Neural cell (in vitro differentiated cells): Measurements from ENCODE around the gene MYLK3. TPM values are rescaled to one million over a fixed set of nuclear protein-coding genes. Genes with fewer than 3 reads are reported as not detected.

Experiments
- H2AFZ ChIP-seq: fragments of 200-600, 300-800 bp; sonication (generic), shearing (Covaris generic); 2 replicates; pipeline ENCODE4 v1.6.0; 2014; ENCODE audit warnings: low read depth, mild to moderate bottlenecking, antibody characterized with exemption, low read length, moderate library complexity
- H3F3A ChIP-seq: fragments of 200-600 bp; shearing (Covaris generic); 2 replicates; pipeline ENCODE4 v1.6.1; 2016; ENCODE audit warnings: mild to moderate bottlenecking, moderate library complexity, mixed read lengths, antibody characterized with exemption, low read length; ENCODE audit not compliant: insufficient read depth, poor library complexity, severe bottlenecking
- H3K27ac ChIP-seq: fragments of 200-600, 300-800 bp; sonication (generic), shearing (Covaris generic); 2 replicates; pipeline ENCODE4 v1.5.1; 2014; ENCODE audit warnings: mild to moderate bottlenecking, low read length, moderate library complexity
- H3K27me3 ChIP-seq: fragments of 300-800, 200-600 bp; sonication (generic), shearing (Covaris generic); 2 replicates; pipeline ENCODE4 v1.6.0; 2014; ENCODE audit warnings: mild to moderate bottlenecking, low read depth, low read length, moderate library complexity; ENCODE audit not compliant: insufficient read depth
- H3K36me3 ChIP-seq: fragments of 300-800, 200-600 bp; sonication (generic), shearing (Covaris generic); 2 replicates; pipeline ENCODE4 v1.5.1; 2014; ENCODE audit warnings: mild to moderate bottlenecking, antibody characterized with exemption, low read length, moderate library complexity; ENCODE audit not compliant: insufficient read depth
- H3K4me2 ChIP-seq: fragments of 300-800, 200-600 bp; sonication (generic), shearing (Covaris generic); 2 replicates; pipeline ENCODE4 v1.6.0; 2014; ENCODE audit warnings: mild to moderate bottlenecking, low read length
- H3K4me3 ChIP-seq: fragments of 300-800, 200-600 bp; sonication (generic), shearing (Covaris generic); 2 replicates; pipeline ENCODE4 v1.5.1; 2014; ENCODE audit warnings: mild to moderate bottlenecking, low read length, moderate library complexity
- H3K79me2 ChIP-seq: fragments of 200-600 bp; shearing (Covaris generic); replicated peaks from 2 replicates; pipeline ENCODE4 v1.6.0; 2014; ENCODE audit warnings: mild to moderate bottlenecking, low read length, moderate library complexity; ENCODE audit not compliant: insufficient read depth
- H3K9ac ChIP-seq: fragments of 300-800, 200-600 bp; sonication (generic), shearing (Covaris generic); 2 replicates; pipeline ENCODE4 v1.6.1; 2016; ENCODE audit warnings: mild to moderate bottlenecking, low read length, mixed read lengths
- H3K9me2 ChIP-seq: fragments of 200-600 bp; shearing (Covaris generic); 2 replicates; pipeline ENCODE4 v1.6.1; 2016; ENCODE audit warnings: mild to moderate bottlenecking, low read length, mixed read lengths; ENCODE audit not compliant: insufficient read depth
- H3K9me3 ChIP-seq: fragments of 200-600, 300-800 bp; sonication (generic), shearing (Covaris generic); 2 replicates; pipeline ENCODE4 v1.6.1; 2016; ENCODE audit warnings: mild to moderate bottlenecking, mixed run types, low read length, moderate library complexity, mixed read lengths
- H4K20me1 ChIP-seq: fragments of 200-600 bp; shearing (Covaris generic); 2 replicates; pipeline ENCODE4 v1.6.1; 2016; ENCODE audit warnings: mild to moderate bottlenecking, mixed run types; ENCODE audit not compliant: insufficient read depth
- CTCF ChIP-seq: fragments of 450-650 bp; IDR thresholded peaks from 2 replicates; pipeline ENCODE4 v1.5.1; 2014; ENCODE audit warnings: antibody characterized with exemption, mild to moderate bottlenecking, moderate library complexity; ENCODE audit not compliant: poor library complexity, severe bottlenecking
- EP300 ChIP-seq: fragments of 450-650 bp; conservative IDR thresholded peaks from 2 replicates; pipeline ENCODE4 v1.6.1; 2014; ENCODE audit warnings: antibody characterized with exemption, mild to moderate bottlenecking, moderate library complexity; ENCODE audit not compliant: poor library complexity, severe bottlenecking
- EZH2 ChIP-seq: fragments of 200-600, 300-800 bp; shearing (Covaris generic), sonication (generic); IDR thresholded peaks from 2 replicates; pipeline ENCODE4 v1.6.1; 2014; ENCODE audit warnings: antibody characterized with exemption, low read length, borderline replicate concordance, mild to moderate bottlenecking; ENCODE audit not compliant: insufficient read depth, poor library complexity, severe bottlenecking
- MXI1 ChIP-seq: fragments of 450-650 bp; conservative IDR thresholded peaks from 2 replicates; pipeline ENCODE4 v1.6.1; 2014; ENCODE audit warnings: antibody characterized with exemption, mild to moderate bottlenecking; ENCODE audit not compliant: poor library complexity, severe bottlenecking
- POLR2AphosphoS5 ChIP-seq: IDR thresholded peaks from 2 replicates; pipeline ENCODE4 v1.6.1; 2012
- RAD21 ChIP-seq: fragments of 450-650 bp; conservative IDR thresholded peaks from 2 replicates; pipeline ENCODE4 v1.6.1; 2014; ENCODE audit warnings: antibody characterized with exemption, mild to moderate bottlenecking, moderate library complexity
- SMC3 ChIP-seq: fragments of 450-650 bp; conservative IDR thresholded peaks from 2 replicates; pipeline ENCODE4 v1.6.1; 2014; ENCODE audit warnings: antibody characterized with exemption, mild to moderate bottlenecking, moderate library complexity; ENCODE audit not compliant: poor library complexity
- TAF1 ChIP-seq: IDR thresholded peaks from 2 replicates; pipeline ENCODE4 v1.6.1; 2012; ENCODE audit warnings: low read depth
- polyA plus RNA-seq: library from polyadenylated mRNA; depleted of rRNA; stranded (reverse); fragments of >200 nt; gene quantifications from 2 replicates; pipeline ENCODE4 v1.2.3, GENCODE V29; 2014
- TF ChIP-seq, protein P1 (sequence below): IDR thresholded peaks from 2 replicates; pipeline ENCODE4 v1.6.1; 2012; ENCODE audit warnings: borderline replicate concordance

The MYLK3 gene
- polyA plus RNA-seq, 1 donor from 2014 or later = 0.07 TPM

GRCh38 chr16:46763147-46763546 lies 15.0 kb upstream of the MYLK3 start:
- Histone ChIP-seq H2AFZ (no peak overlapping the region), H3K9me2 (no peaks in the 10 kb centered on the region), H3K79me2 (no peaks in the 10 kb centered on the region), H3K36me3 (no peaks in the 10 kb centered on the region), H4K20me1 (no peaks in the 10 kb centered on the region), H3K27ac (no peak overlapping the region), H3F3A (no peaks in the 10 kb centered on the region), H3K9me3 (no peaks in the 10 kb centered on the region), H3K9ac (no peak overlapping the region), H3K4me2 (no peak overlapping the region), H3K4me3 (no peak overlapping the region), H3K27me3 (no peaks in the 10 kb centered on the region)
- TF ChIP-seq POLR2AphosphoS5 (no peak), TAF1 (no peak), RAD21 (no peak)

DNA sequence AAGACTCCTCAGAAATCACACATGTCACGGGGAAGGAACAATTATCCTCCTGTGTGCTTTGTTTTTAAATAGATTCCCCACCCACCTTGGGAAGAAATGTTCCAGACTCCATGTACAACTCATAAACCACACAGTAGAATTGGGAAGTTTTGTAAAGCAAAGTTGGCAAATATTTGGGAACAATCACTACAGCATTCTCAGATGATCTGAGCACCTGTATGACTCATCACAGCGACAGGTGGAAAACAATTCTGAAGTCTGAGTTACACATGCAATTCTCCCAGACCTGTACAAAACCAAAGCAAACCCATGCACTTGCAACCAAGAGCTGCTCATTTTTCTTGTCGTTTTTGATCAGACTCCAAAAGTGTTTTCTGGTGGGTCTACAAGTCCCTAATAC lies 14.4 kb upstream of the MYLK3 start:
- Histone ChIP-seq H3F3A (no peaks in the 10 kb centered on the region), H3K79me2 (no peaks in the 10 kb centered on the region), H2AFZ (no peak overlapping the region), H3K36me3 (no peaks in the 10 kb centered on the region), H3K9me2 (no peaks in the 10 kb centered on the region), H3K27me3 (no peaks in the 10 kb centered on the region), H3K4me2 (no peak overlapping the region), H3K27ac (no peak overlapping the region), H3K4me3 (no peak overlapping the region), H4K20me1 (no peaks in the 10 kb centered on the region), H3K9ac (no peak overlapping the region), H3K9me3 (no peaks in the 10 kb centered on the region)
- TF ChIP-seq CTCF (no peak), SMC3 (no peak), TAF1 (no peak), RAD21 (no peak), EZH2 (no peak), EP300 (no peak), POLR2AphosphoS5 (no peak), MXI1 (no peak)
- TF ChIP-seq, protein P1, sequence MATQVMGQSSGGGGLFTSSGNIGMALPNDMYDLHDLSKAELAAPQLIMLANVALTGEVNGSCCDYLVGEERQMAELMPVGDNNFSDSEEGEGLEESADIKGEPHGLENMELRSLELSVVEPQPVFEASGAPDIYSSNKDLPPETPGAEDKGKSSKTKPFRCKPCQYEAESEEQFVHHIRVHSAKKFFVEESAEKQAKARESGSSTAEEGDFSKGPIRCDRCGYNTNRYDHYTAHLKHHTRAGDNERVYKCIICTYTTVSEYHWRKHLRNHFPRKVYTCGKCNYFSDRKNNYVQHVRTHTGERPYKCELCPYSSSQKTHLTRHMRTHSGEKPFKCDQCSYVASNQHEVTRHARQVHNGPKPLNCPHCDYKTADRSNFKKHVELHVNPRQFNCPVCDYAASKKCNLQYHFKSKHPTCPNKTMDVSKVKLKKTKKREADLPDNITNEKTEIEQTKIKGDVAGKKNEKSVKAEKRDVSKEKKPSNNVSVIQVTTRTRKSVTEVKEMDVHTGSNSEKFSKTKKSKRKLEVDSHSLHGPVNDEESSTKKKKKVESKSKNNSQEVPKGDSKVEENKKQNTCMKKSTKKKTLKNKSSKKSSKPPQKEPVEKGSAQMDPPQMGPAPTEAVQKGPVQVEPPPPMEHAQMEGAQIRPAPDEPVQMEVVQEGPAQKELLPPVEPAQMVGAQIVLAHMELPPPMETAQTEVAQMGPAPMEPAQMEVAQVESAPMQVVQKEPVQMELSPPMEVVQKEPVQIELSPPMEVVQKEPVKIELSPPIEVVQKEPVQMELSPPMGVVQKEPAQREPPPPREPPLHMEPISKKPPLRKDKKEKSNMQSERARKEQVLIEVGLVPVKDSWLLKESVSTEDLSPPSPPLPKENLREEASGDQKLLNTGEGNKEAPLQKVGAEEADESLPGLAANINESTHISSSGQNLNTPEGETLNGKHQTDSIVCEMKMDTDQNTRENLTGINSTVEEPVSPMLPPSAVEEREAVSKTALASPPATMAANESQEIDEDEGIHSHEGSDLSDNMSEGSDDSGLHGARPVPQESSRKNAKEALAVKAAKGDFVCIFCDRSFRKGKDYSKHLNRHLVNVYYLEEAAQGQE = no peak

DNA sequence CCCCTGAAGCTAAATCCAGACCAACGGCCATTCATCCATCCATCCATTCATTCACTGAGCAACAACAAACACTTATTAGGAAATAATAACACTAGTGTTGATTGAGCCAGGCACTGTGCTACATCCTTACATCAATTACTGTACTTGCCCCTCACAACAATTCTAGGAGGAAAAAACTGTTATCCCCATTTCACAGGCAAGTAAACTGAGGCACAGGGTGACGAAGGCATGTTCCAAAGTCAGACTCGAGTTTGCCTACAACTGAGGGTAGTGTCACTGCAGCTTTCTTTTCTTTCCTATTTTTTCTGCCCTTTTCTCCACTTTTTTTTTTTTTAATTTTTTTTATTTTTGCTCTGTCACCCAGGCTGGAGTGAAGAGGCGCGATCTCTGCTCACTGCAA lies 11.2 kb upstream of the MYLK3 start:
- no peaks in the 10 kb centered on the region for H3K79me2 ChIP-seq
- no peaks in the 10 kb centered on the region for H3F3A ChIP-seq
- no peaks in the 10 kb centered on the region for H4K20me1 ChIP-seq
- H3K4me3 ChIP-seq = no peak overlapping the region
- no peak overlapping the region for H3K27ac ChIP-seq
- H2AFZ ChIP-seq = no peak overlapping the region
- H3K27me3 ChIP-seq = no peaks in the 10 kb centered on the region
- TF ChIP-seq SMC3 (no peak), EZH2 (no peak), CTCF (no peak), MXI1 (no peak), RAD21 (no peak), EP300 (no peak)
- H3K9ac ChIP-seq = no peak overlapping the region
- H3K4me2 ChIP-seq = no peak overlapping the region
- H3K9me3 ChIP-seq = no peaks in the 10 kb centered on the region
- no peaks in the 10 kb centered on the region for H3K9me2 ChIP-seq
- no peaks in the 10 kb centered on the region for H3K36me3 ChIP-seq
